GM23338 (cell line): Measurements from ENCODE around the gene STOM. TPM values are rescaled to one million over a fixed set of nuclear protein-coding genes. Genes with fewer than 3 reads are reported as not detected.

Source experiments
- ATAC-seq: fragments of 200-7000 bp; cut with Tn5 transposase; 3 replicates; pipeline ENCODE4 v1.9.1; 2020
- DNase-seq: peaks from one replicate; pipeline ENCODE4 v3.0.0-alpha.2; 2015; ENCODE audit warnings: low spot score
- H2AFZ ChIP-seq: fragments of 200-600 bp; sonication (generic); 2 replicates; pipeline ENCODE4 v1.8.0; 2016; ENCODE audit warnings: antibody characterized with exemption, mild to moderate bottlenecking, moderate library complexity
- H3F3A ChIP-seq: fragments of 200-600 bp; sonication (generic); replicated peaks from 2 replicates; pipeline ENCODE4 v1.8.0; 2017; ENCODE audit warnings: antibody characterized with exemption, mixed run types, low read depth
- H3K27ac ChIP-seq: fragments of 200-600 bp; sonication (generic); 2 replicates; pipeline ENCODE4 v1.6.1; 2016; ENCODE audit warnings: low read depth
- H3K27me3 ChIP-seq: fragments of 200-600 bp; sonication (generic); 2 replicates; pipeline ENCODE4 v1.8.0; 2016; ENCODE audit warnings: mild to moderate bottlenecking, mixed run types, moderate library complexity; ENCODE audit not compliant: insufficient read depth
- H3K36me3 ChIP-seq: fragments of 200-600 bp; sonication (generic); 2 replicates; pipeline ENCODE4 v1.8.0; 2016; ENCODE audit warnings: mild to moderate bottlenecking; ENCODE audit not compliant: insufficient read depth
- H3K4me1 ChIP-seq: fragments of 200-600 bp; sonication (generic); 2 replicates; pipeline ENCODE4 v1.8.0; 2016; ENCODE audit warnings: mild to moderate bottlenecking, moderate library complexity; ENCODE audit not compliant: insufficient read depth
- H3K4me2 ChIP-seq: fragments of 200-600 bp; sonication (generic); 2 replicates; pipeline ENCODE4 v1.7.1; 2017; ENCODE audit warnings: mixed run types
- H3K4me3 ChIP-seq: fragments of 200-600 bp; sonication (generic); 2 replicates; pipeline ENCODE4 v1.6.1; 2016; ENCODE audit warnings: mixed run types
- H3K79me2 ChIP-seq: fragments of 200-600 bp; sonication (generic); replicated peaks from 2 replicates; pipeline ENCODE4 v1.8.0; 2017; ENCODE audit warnings: mild to moderate bottlenecking; ENCODE audit not compliant: insufficient read depth
- H3K9me2 ChIP-seq: fragments of 200-600 bp; sonication (generic); 2 replicates; pipeline ENCODE4 v1.8.0; 2017; ENCODE audit not compliant: insufficient read depth
- H4K20me1 ChIP-seq: fragments of 200-600 bp; sonication (generic); replicated peaks from 2 replicates; pipeline ENCODE4 v1.8.0; 2017; ENCODE audit warnings: mild to moderate bottlenecking; ENCODE audit not compliant: insufficient read depth
- H3K27ac Mint-ChIP-seq: 2 replicates; pipeline ENCODE4 v1.8.0; 2020; ENCODE audit warnings: inconsistent platforms, mild to moderate bottlenecking, moderate library complexity, mixed read lengths
- H3K27me3 Mint-ChIP-seq: 3 replicates; pipeline ENCODE4 v1.8.0; 2022; ENCODE audit warnings: low read depth, mild to moderate bottlenecking, moderate library complexity, mixed read lengths, inconsistent platforms; ENCODE audit not compliant: insufficient read depth, poor library complexity
- H3K36me3 Mint-ChIP-seq: 3 replicates; pipeline ENCODE4 v1.8.0; 2021; ENCODE audit warnings: low read depth, mild to moderate bottlenecking, inconsistent platforms, moderate library complexity, mixed read lengths
- H3K4me1 Mint-ChIP-seq: 3 replicates; pipeline ENCODE4 v1.8.0; 2020; ENCODE audit warnings: mild to moderate bottlenecking, inconsistent platforms, mixed read lengths
- H3K4me3 Mint-ChIP-seq: 3 replicates; pipeline ENCODE4 v1.8.0; 2021; ENCODE audit warnings: moderate library complexity, mild to moderate bottlenecking, inconsistent platforms, mixed read lengths
- H3K9me3 Mint-ChIP-seq: 3 replicates; pipeline ENCODE4 v1.8.0; 2020; ENCODE audit warnings: moderate library complexity, mild to moderate bottlenecking, inconsistent platforms, mixed read lengths
- CREB1 ChIP-seq: fragments of 250-450 bp; sonication (Bioruptor Pico); IDR thresholded peaks from 2 replicates; pipeline ENCODE4 v1.5.0; 2020; ENCODE audit warnings: low read depth, mild to moderate bottlenecking, moderate library complexity
- ETS1 ChIP-seq: IDR thresholded peaks from 2 replicates; pipeline ENCODE4 v1.6.1; 2016; ENCODE audit warnings: antibody characterized with exemption
- EZH2 ChIP-seq: fragments of 200-600 bp; sonication (generic); IDR thresholded peaks from one replicate; pipeline ENCODE4 v1.8.0; 2017; ENCODE audit warnings: antibody characterized with exemption, mild to moderate bottlenecking, low read depth; ENCODE audit not compliant: unreplicated experiment
- POLR2AphosphoS5 ChIP-seq: IDR thresholded peaks from 2 replicates; pipeline ENCODE4 v1.6.1; 2016; ENCODE audit warnings: antibody characterized with exemption, low read depth
- REST ChIP-seq: IDR thresholded peaks from one replicate; pipeline ENCODE4 v1.6.1; 2018; ENCODE audit warnings: antibody characterized with exemption; ENCODE audit not compliant: unreplicated experiment
- STAT1 ChIP-seq: IDR thresholded peaks from one replicate; pipeline ENCODE4 v1.6.1; 2016; ENCODE audit warnings: antibody characterized with exemption; ENCODE audit not compliant: unreplicated experiment
- ZNF114 ChIP-seq: fragments of 250-450 bp; sonication (Bioruptor Pico); IDR thresholded peaks from 2 replicates; pipeline ENCODE4 v1.5.0; 2020; ENCODE audit warnings: mild to moderate bottlenecking, moderate library complexity
- ZNF331 ChIP-seq: fragments of 250-450 bp; sonication (Bioruptor Pico); IDR thresholded peaks from 2 replicates; pipeline ENCODE4 v1.5.0; 2020; ENCODE audit warnings: low read depth, mild to moderate bottlenecking, moderate library complexity
- ZNF462 ChIP-seq: fragments of 250-450 bp; sonication (Bioruptor Pico); IDR thresholded peaks from 2 replicates; pipeline ENCODE4 v1.5.0; 2020; ENCODE audit warnings: mild to moderate bottlenecking, moderate library complexity
- polyA plus RNA-seq: library from polyadenylated mRNA; unstranded; fragments of >200 nt; fragmentation: Nextera tagmentation; extraction: Ambion mirVana; gene quantifications from 2 replicates; pipeline ENCODE4 v1.2.1, GENCODE V29; 2016
- total RNA-seq: library from RNA; depleted of rRNA; stranded (reverse); fragments of >200 nt; shearing (Covaris generic); gene quantifications from 2 replicates; pipeline ENCODE4 v1.2.3, GENCODE V29; 2014

Gene STOM
- total and polyA plus RNA-seq, 2 experiments from 2014 or later = 29.4 to 51.1 TPM

- H3K9me2 ChIP-seq = no peaks in the 10 kb centered on the region
- no peak overlapping the region for H3K27ac ChIP-seq
- Mint-ChIP-seq H3K4me1 (peaks cover 22% of the 10 kb centered on the region), H3K4me3 (no peak overlapping the region), H3K36me3 (peaks cover 5% of the 10 kb centered on the region; the same call in 2 of the 3 replicates), H3K9me3 (peaks cover 8% of the 10 kb centered on the region), H3K27ac (no peak overlapping the region), H3K27me3 (peaks cover 27% of the 10 kb centered on the region)
- no peak for TF ChIP-seq CREB1
- TF ChIP-seq STAT1 = no peak
- TF ChIP-seq ZNF331 (CRISPR knock-in tag) = no peak
- no peak for TF ChIP-seq EZH2
- TF ChIP-seq ZNF462 (CRISPR knock-in tag) = no peak
- no peak for TF ChIP-seq POLR2AphosphoS5
- TF ChIP-seq ETS1 = no peak
- no peak for TF ChIP-seq ZNF114 (CRISPR knock-in tag)
- no peak for TF ChIP-seq REST
- peaks cover 10% of the 10 kb centered on the region for H3K27me3 ChIP-seq
- no peak overlapping the region for H3K4me3 ChIP-seq
- H3K79me2 ChIP-seq = peaks cover 21% of the 10 kb centered on the region
- ATAC-seq (no peak), DNase-seq (no peak)
- H2AFZ ChIP-seq = no peak overlapping the region
- H3K4me1 ChIP-seq = peaks cover 22% of the 10 kb centered on the region
- H3K4me2 ChIP-seq = no peak overlapping the region
- H4K20me1 ChIP-seq = no peaks in the 10 kb centered on the region
- no peaks in the 10 kb centered on the region for H3K36me3 ChIP-seq
- H3F3A ChIP-seq = no peaks in the 10 kb centered on the region
These were observed 3.3 kb downstream of the STOM start for GRCh38 chr9:121366611-121367192.
